ENCODE data around the gene RNF5.

The RNF5 gene

GRCh38 chr6:32174416-32174815 is 3.8 kb upstream of the RNF5 start:
- no peak overlapping the region for H2AK5ac ChIP-seq (ENCODE audit: low read length, severe bottlenecking)
- H2BK120ac ChIP-seq (ENCODE audit: low read depth, low read length) = no peak overlapping the region
- no peak overlapping the region for H4K8ac ChIP-seq (ENCODE audit: low read length)
- H3K27ac ChIP-seq (ENCODE audit: low read length, poor library complexity, severe bottlenecking) = no peak overlapping the region
- peaks cover 20% of the 10 kb centered on the region for H3K4me1 ChIP-seq (ENCODE audit: control insufficient read depth, insufficient read depth, low read depth, low read length)
- H3K4me2 ChIP-seq (ENCODE audit: low read length, poor library complexity, severe bottlenecking) = no peak overlapping the region
- H3K79me1 ChIP-seq (replicated peaks; ENCODE audit: low read length, poor library complexity, severe bottlenecking) = peaks cover 31% of the 10 kb centered on the region
- H3K4ac ChIP-seq (ENCODE audit: low read depth in 1 of 2, low read length in 2 of 2) = no peak overlapping the region
- DNase-seq = no peak
- H2BK5ac ChIP-seq (ENCODE audit: low read depth, low read length, poor library complexity, severe bottlenecking) = no peak overlapping the region
- H3K18ac ChIP-seq (ENCODE audit: low read depth in 1 of 2, low read length in 2 of 2) = no peak overlapping the region
- no peaks in the 10 kb centered on the region for H3K9me3 ChIP-seq (ENCODE audit: control insufficient read depth, low read length)
- H3K27me3 ChIP-seq (ENCODE audit: control insufficient read depth in 1 of 2, insufficient read depth in 1 of 2, low read length in 2 of 2) = no peaks in the 10 kb centered on the region
- H3K9ac ChIP-seq (ENCODE audit: low read length) = no peak overlapping the region
- no peak overlapping the region for H3K23ac ChIP-seq (ENCODE audit: low read length in 2 of 2)
- no peak overlapping the region for H2BK12ac ChIP-seq (ENCODE audit: low read length in 2 of 2)
- H3K4me3 ChIP-seq (ENCODE audit: insufficient read depth in 1 of 2, low read depth in 1 of 2, low read length in 2 of 2) = peak overlapping the region in 1 of 2 experiments; percentile 99
- H4K91ac ChIP-seq (ENCODE audit: low read length) = no peak overlapping the region
- no peak overlapping the region for H3K14ac ChIP-seq (ENCODE audit: low read length in 2 of 2)
- H3K36me3 ChIP-seq (ENCODE audit: control insufficient read depth in 1 of 2, insufficient read depth in 2 of 2, low read depth in 1 of 2, low read length in 2 of 2) = peaks cover 20 to 21% of the 10 kb centered on the region in 2 experiments
- H2BK15ac ChIP-seq (ENCODE audit: low read depth, poor library complexity, severe bottlenecking) = no peak overlapping the region
- 100% methylated on average over 1 of the region's 1 CpG for WGBS
- no peak overlapping the region for H2AFZ ChIP-seq (ENCODE audit: low read depth, low read length)

GRCh38 chr6:32175322-32175710 is 2.9 kb upstream of the RNF5 start:
- H3K4me3 ChIP-seq (ENCODE audit: insufficient read depth in 1 of 2, low read depth in 1 of 2, low read length in 2 of 2) = peak overlapping the region; percentile 99 to 100
- peaks cover 22% of the 10 kb centered on the region for H3K4me1 ChIP-seq (ENCODE audit: control insufficient read depth, insufficient read depth, low read depth, low read length)
- H3K27ac ChIP-seq (ENCODE audit: low read length, poor library complexity, severe bottlenecking) = no peak overlapping the region
- no peak overlapping the region for H2AK5ac ChIP-seq (ENCODE audit: low read length, severe bottlenecking)
- no peak overlapping the region for H4K8ac ChIP-seq (ENCODE audit: low read length)
- peak overlapping the region; percentile 89 for H3K4me2 ChIP-seq (ENCODE audit: low read length, poor library complexity, severe bottlenecking)
- peak overlapping the region; percentile 33 for H2BK5ac ChIP-seq (ENCODE audit: low read depth, low read length, poor library complexity, severe bottlenecking)
- H3K4ac ChIP-seq (ENCODE audit: low read depth in 1 of 2, low read length in 2 of 2) = peak overlapping the region; percentile 15 to 34
- peak overlapping the region; percentile 97 for H4K91ac ChIP-seq (ENCODE audit: low read length)
- peak overlapping the region in 1 of 2 experiments; percentile 34 for H3K23ac ChIP-seq (ENCODE audit: low read length in 2 of 2)
- H3K36me3 ChIP-seq (ENCODE audit: control insufficient read depth in 1 of 2, insufficient read depth in 2 of 2, low read depth in 1 of 2, low read length in 2 of 2) = peaks cover 16 to 18% of the 10 kb centered on the region in 2 experiments
- H2AFZ ChIP-seq (ENCODE audit: low read depth, low read length) = no peak overlapping the region
- no peak overlapping the region for H2BK15ac ChIP-seq (ENCODE audit: low read depth, poor library complexity, severe bottlenecking)
- DNase-seq = no peak
- H3K14ac ChIP-seq (ENCODE audit: low read length in 2 of 2) = peak overlapping the region in 1 of 2 experiments; percentile 91
- no peaks in the 10 kb centered on the region for H3K9me3 ChIP-seq (ENCODE audit: control insufficient read depth, low read length)
- peak overlapping the region in 1 of 2 experiments; percentile 74 for H2BK12ac ChIP-seq (ENCODE audit: low read length in 2 of 2)
- peaks cover 36% of the 10 kb centered on the region for H3K79me1 ChIP-seq (replicated peaks; ENCODE audit: low read length, poor library complexity, severe bottlenecking)
- peak overlapping the region; percentile 97 to 99 for H3K18ac ChIP-seq (ENCODE audit: low read depth in 1 of 2, low read length in 2 of 2)
- 7% methylated on average over 2 of the region's 2 CpGs for WGBS
- peak overlapping the region; percentile 92 for H3K9ac ChIP-seq (ENCODE audit: low read length)
- H3K27me3 ChIP-seq (ENCODE audit: control insufficient read depth in 1 of 2, insufficient read depth in 1 of 2, low read length in 2 of 2) = no peaks in the 10 kb centered on the region
- H2BK120ac ChIP-seq (ENCODE audit: low read depth, low read length) = peak overlapping the region; percentile 86

- peak within 1 kb of the TSS; percentile 92 for H3K9ac ChIP-seq (ENCODE audit: low read length)
- H2BK120ac ChIP-seq (ENCODE audit: low read depth, low read length) = peak within 1 kb of the TSS; percentile 86
- H3K4me1 ChIP-seq (ENCODE audit: control insufficient read depth, insufficient read depth, low read depth, low read length) = peaks cover 20% of the 10 kb centered on the region
- DNase-seq = peak; percentile 98
- peaks cover 36% of the 10 kb centered on the region for H3K79me1 ChIP-seq (replicated peaks; ENCODE audit: low read length, poor library complexity, severe bottlenecking)
- H3K36me3 ChIP-seq (ENCODE audit: control insufficient read depth in 1 of 2, insufficient read depth in 2 of 2, low read depth in 1 of 2, low read length in 2 of 2) = peaks cover 15 to 16% of the 10 kb centered on the region in 2 experiments
- peak within 1 kb of the TSS; percentile 99 to 100 for H3K4me3 ChIP-seq (ENCODE audit: insufficient read depth in 1 of 2, low read depth in 1 of 2, low read length in 2 of 2)
- peak within 1 kb of the TSS; percentile 51 for H2AK5ac ChIP-seq (ENCODE audit: low read length, severe bottlenecking)
- H3K4me2 ChIP-seq (ENCODE audit: low read length, poor library complexity, severe bottlenecking) = peak within 1 kb of the TSS; percentile 89
- peak within 1 kb of the TSS; percentile 33 for H2BK5ac ChIP-seq (ENCODE audit: low read depth, low read length, poor library complexity, severe bottlenecking)
- H2BK15ac ChIP-seq (ENCODE audit: low read depth, poor library complexity, severe bottlenecking) = no peak within 1 kb of the TSS
- peak within 1 kb of the TSS in 1 of 2 experiments; percentile 74 for H2BK12ac ChIP-seq (ENCODE audit: low read length in 2 of 2)
- peak within 1 kb of the TSS in 1 of 2 experiments; percentile 91 for H3K14ac ChIP-seq (ENCODE audit: low read length in 2 of 2)
- peak within 1 kb of the TSS; percentile 97 for H4K91ac ChIP-seq (ENCODE audit: low read length)
- peak within 1 kb of the TSS; percentile 95 for H4K8ac ChIP-seq (ENCODE audit: low read length)
- no peaks in the 10 kb centered on the region for H3K9me3 ChIP-seq (ENCODE audit: control insufficient read depth, low read length)
- peak within 1 kb of the TSS; percentile 15 to 81 for H3K4ac ChIP-seq (ENCODE audit: low read depth in 1 of 2, low read length in 2 of 2)
- peak within 1 kb of the TSS; percentile 97 to 99 for H3K18ac ChIP-seq (ENCODE audit: low read depth in 1 of 2, low read length in 2 of 2)
- H3K23ac ChIP-seq (ENCODE audit: low read length in 2 of 2) = peak within 1 kb of the TSS in 1 of 2 experiments; percentile 34
- H3K27me3 ChIP-seq (ENCODE audit: control insufficient read depth in 1 of 2, insufficient read depth in 1 of 2, low read length in 2 of 2) = no peaks in the 10 kb centered on the region
- H2AFZ ChIP-seq (ENCODE audit: low read depth, low read length) = no peak within 1 kb of the TSS
- WGBS = 3% methylated on average over 17 of the region's 27 CpGs
- H3K27ac ChIP-seq (ENCODE audit: low read length, poor library complexity, severe bottlenecking) = peak within 1 kb of the TSS; percentile 99
Measured at GRCh38 chr6:32175711-32176475, 2.3 kb upstream of the RNF5 start, which contains the start of gene AGPAT1. Gene AGPAT1 (minus strand): TSS chr6:32176084. CDS start chr6:32171496, 4,588 bp downstream.

GRCh38 chr6:32176476-32177182 is 1.6 kb upstream of the RNF5 start:
- Histone ChIP-seq H3K18ac (ENCODE audit: low read depth in 1 of 2, low read length in 2 of 2) (peak overlapping the region; percentile 58 to 90), H3K36me3 (ENCODE audit: control insufficient read depth in 1 of 2, insufficient read depth in 2 of 2, low read depth in 1 of 2, low read length in 2 of 2) (peaks cover 17 to 18% of the 10 kb centered on the region in 2 experiments), H3K9ac (ENCODE audit: low read length) (peak overlapping the region; percentile 92), H3K4me1 (ENCODE audit: control insufficient read depth, insufficient read depth, low read depth, low read length) (peaks cover 20% of the 10 kb centered on the region), H4K8ac (ENCODE audit: low read length) (peak overlapping the region; percentile 94), H2BK15ac (ENCODE audit: low read depth, poor library complexity, severe bottlenecking) (no peak overlapping the region), H2AK5ac (ENCODE audit: low read length, severe bottlenecking) (peak overlapping the region; percentile 51), H2AFZ (ENCODE audit: low read depth, low read length) (no peak overlapping the region), H3K4me2 (ENCODE audit: low read length, poor library complexity, severe bottlenecking) (peak overlapping the region; percentile 85), H3K9me3 (ENCODE audit: control insufficient read depth, low read length) (no peaks in the 10 kb centered on the region), H2BK12ac (ENCODE audit: low read length in 2 of 2) (no peak overlapping the region), H2BK5ac (ENCODE audit: low read depth, low read length, poor library complexity, severe bottlenecking) (no peak overlapping the region), H3K4ac (ENCODE audit: low read depth in 1 of 2, low read length in 2 of 2) (peak overlapping the region; percentile 10 to 77), H4K91ac (ENCODE audit: low read length) (peak overlapping the region; percentile 16), H3K23ac (ENCODE audit: low read length in 2 of 2) (no peak overlapping the region), H3K79me1 (replicated peaks; ENCODE audit: low read length, poor library complexity, severe bottlenecking) (peaks cover 36% of the 10 kb centered on the region), H3K4me3 (ENCODE audit: insufficient read depth in 1 of 2, low read depth in 1 of 2, low read length in 2 of 2) (peak overlapping the region in 1 of 2 experiments; percentile 99), H3K27me3 (ENCODE audit: control insufficient read depth in 1 of 2, insufficient read depth in 1 of 2, low read length in 2 of 2) (no peaks in the 10 kb centered on the region), H3K27ac (ENCODE audit: low read length, poor library complexity, severe bottlenecking) (peak overlapping the region; percentile 99), H3K14ac (ENCODE audit: low read length in 2 of 2) (no peak overlapping the region), H2BK120ac (ENCODE audit: low read depth, low read length) (peak overlapping the region; percentile 36)
- 24% methylated on average over 5 of the region's 5 CpGs for WGBS
- peak; percentile 84 for DNase-seq
